Chondrocyte (in vitro differentiated cells): ENCODE data around the gene ITGB8. TPM values are rescaled to one million over a fixed set of nuclear protein-coding genes. Genes with fewer than 3 reads are reported as not detected.

Source experiments
- DNase-seq: peaks from one replicate; pipeline ENCODE4 v3.0.0; 2021; ENCODE audit warnings: mixed read lengths, low spot score
- H3K27ac Mint-ChIP-seq: one replicate; pipeline ENCODE4 v1.8.0; 2021; ENCODE audit warnings: mild to moderate bottlenecking, moderate library complexity, mixed read lengths; ENCODE audit not compliant: unreplicated experiment
- H3K27me3 Mint-ChIP-seq: 2 replicates; pipeline ENCODE4 v1.8.0; 2021; ENCODE audit warnings: low read depth, mixed read lengths
- H3K36me3 Mint-ChIP-seq: 2 replicates; pipeline ENCODE4 v1.8.0; 2021; ENCODE audit warnings: low read depth, mixed read lengths
- H3K4me1 Mint-ChIP-seq: 2 replicates; pipeline ENCODE4 v1.8.0; 2021; ENCODE audit warnings: low read depth, mild to moderate bottlenecking, mixed read lengths
- H3K4me3 Mint-ChIP-seq: one replicate; pipeline ENCODE4 v1.8.0; 2021; ENCODE audit warnings: mild to moderate bottlenecking, moderate library complexity, mixed read lengths; ENCODE audit not compliant: unreplicated experiment
- H3K9me3 Mint-ChIP-seq: 2 replicates; pipeline ENCODE4 v1.8.0; 2021; ENCODE audit warnings: low read depth, mixed read lengths
- CTCF ChIP-seq: fragments of 200-600 bp; sonication (generic); IDR thresholded peaks from 2 replicates; pipeline ENCODE4 v1.5.0; 2021; ENCODE audit warnings: antibody characterized with exemption, mild to moderate bottlenecking, moderate library complexity
- total RNA-seq: library from RNA; stranded (reverse); gene quantifications from 3 replicates; pipeline ENCODE4 v1.2.1, GENCODE V29; 2021

ITGB8 gene
- total RNA-seq, 1 donor from 2014 or later: 0.40 TPM

- TF ChIP-seq CTCF: no peak
These were observed 100.4 kb downstream of the ITGB8 start for GRCh38 chr7:20431146-20431545.

GRCh38 chr7:20432071-20432470 lies 101.4 kb downstream of the ITGB8 start:
- Mint-ChIP-seq H3K27ac (no peak overlapping the region), H3K36me3 (no peaks in the 10 kb centered on the region), H3K9me3 (no peaks in the 10 kb centered on the region), H3K4me1 (no peaks in the 10 kb centered on the region), H3K4me3 (no peak overlapping the region), H3K27me3 (peaks cover 4% of the 10 kb centered on the region)
- DNase-seq: no peak
- TF ChIP-seq CTCF: no peak

More at GRCh38 chr7:20431146-20431545, 100.4 kb downstream of the ITGB8 start:
- DNase-seq: no peak
- H3K4me3 Mint-ChIP-seq: no peak overlapping the region
- peaks cover 4% of the 10 kb centered on the region for H3K27me3 Mint-ChIP-seq
- H3K36me3 Mint-ChIP-seq: no peaks in the 10 kb centered on the region
- H3K4me1 Mint-ChIP-seq: no peaks in the 10 kb centered on the region
- H3K9me3 Mint-ChIP-seq: no peaks in the 10 kb centered on the region
- no peak overlapping the region for H3K27ac Mint-ChIP-seq

DNA sequence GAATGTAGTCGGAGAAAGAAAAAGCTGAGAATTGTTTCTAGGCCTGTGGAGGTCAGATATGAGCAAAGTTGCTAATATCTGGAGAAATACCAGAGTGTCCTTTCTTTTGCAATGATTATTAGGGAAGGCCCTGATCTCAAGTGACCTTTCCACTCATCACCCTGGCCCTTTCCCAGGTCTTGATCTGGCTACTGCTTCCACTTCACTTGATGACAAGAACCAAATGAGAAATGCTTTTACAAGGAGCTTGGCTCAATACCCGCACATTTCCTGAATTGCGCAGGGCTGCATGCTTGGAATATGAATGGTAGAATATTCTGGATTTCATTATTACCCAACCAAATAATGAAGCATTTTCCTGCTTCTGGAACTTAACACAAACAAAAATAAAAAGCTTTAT lies 104.6 kb downstream of the ITGB8 start:
- no peak overlapping the region for H3K27ac Mint-ChIP-seq

DNA sequence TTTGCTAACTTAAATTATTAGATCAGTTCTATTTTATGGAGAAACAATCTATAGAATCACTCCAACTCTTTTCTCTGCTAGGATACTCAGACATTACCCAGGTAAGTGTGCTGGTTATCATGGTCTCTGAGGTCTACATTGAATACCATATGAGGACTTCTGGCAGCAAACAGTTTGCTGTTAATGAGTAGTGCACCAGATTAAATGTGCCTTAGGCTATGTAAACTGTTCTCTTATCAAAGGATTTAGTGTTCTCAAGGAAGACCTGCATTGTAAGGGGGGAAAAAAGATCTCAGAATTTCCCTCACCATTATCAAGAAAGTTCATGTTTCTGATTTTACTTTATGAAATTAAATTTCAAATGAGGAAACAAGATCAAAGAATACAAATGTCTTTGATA lies 107.5 kb downstream of the ITGB8 start:
- H3K4me3 Mint-ChIP-seq: no peak overlapping the region
- H3K36me3 Mint-ChIP-seq: no peaks in the 10 kb centered on the region
- no peak overlapping the region for H3K27ac Mint-ChIP-seq
- peaks cover 3% of the 10 kb centered on the region for H3K27me3 Mint-ChIP-seq
- no peaks in the 10 kb centered on the region for H3K4me1 Mint-ChIP-seq
- H3K9me3 Mint-ChIP-seq: no peaks in the 10 kb centered on the region
- TF ChIP-seq CTCF: no peak
- no peak for DNase-seq

More for the DNA sequence above, 104.6 kb downstream of the ITGB8 start:
- TF ChIP-seq CTCF: no peak
- DNase-seq: no peak
- Mint-ChIP-seq H3K27me3 (peaks cover 3% of the 10 kb centered on the region), H3K4me1 (no peaks in the 10 kb centered on the region), H3K36me3 (no peaks in the 10 kb centered on the region), H3K4me3 (no peak overlapping the region), H3K9me3 (no peaks in the 10 kb centered on the region)

- Mint-ChIP-seq H3K9me3 (no peaks in the 10 kb centered on the region), H3K4me3 (no peak overlapping the region), H3K27ac (no peak overlapping the region), H3K36me3 (no peaks in the 10 kb centered on the region), H3K27me3 (peaks cover 3% of the 10 kb centered on the region), H3K4me1 (peaks cover 3% of the 10 kb centered on the region)
- no peak for TF ChIP-seq CTCF
- no peak for DNase-seq
These were observed 108.1 kb downstream of the ITGB8 start for GRCh38 chr7:20438694-20439376.
